Activated naive CD8-positive, alpha-beta T cell (primary cell): ENCODE data around the gene CDC42BPB.

Experiments used
- H3K27ac Mint-ChIP-seq: one replicate; pipeline ENCODE4 v1.8.0; 2021; ENCODE audit warnings: mixed read lengths
- H3K27me3 Mint-ChIP-seq: one replicate; pipeline ENCODE4 v1.8.0; 2021; ENCODE audit warnings: mixed read lengths
- H3K36me3 Mint-ChIP-seq: one replicate; pipeline ENCODE4 v1.8.0; 2021; ENCODE audit warnings: mixed read lengths
- H3K4me1 Mint-ChIP-seq: one replicate; pipeline ENCODE4 v1.8.0; 2021; ENCODE audit warnings: low read depth, mixed read lengths
- H3K4me3 Mint-ChIP-seq: one replicate; pipeline ENCODE4 v1.8.0; 2021; ENCODE audit warnings: mild to moderate bottlenecking, mixed read lengths
- H3K9me3 Mint-ChIP-seq: one replicate; pipeline ENCODE4 v1.8.0; 2021; ENCODE audit warnings: low read depth, mixed read lengths

Gene CDC42BPB

GRCh38 chr14:102991376-102991775 lies 66.0 kb downstream of the CDC42BPB start:
- H3K9me3 Mint-ChIP-seq, result peaks cover 8% of the 10 kb centered on the region
- H3K27ac Mint-ChIP-seq, result no peak overlapping the region
- no peaks in the 10 kb centered on the region for H3K27me3 Mint-ChIP-seq
- no peak overlapping the region for H3K4me3 Mint-ChIP-seq
- no peaks in the 10 kb centered on the region for H3K4me1 Mint-ChIP-seq
- H3K36me3 Mint-ChIP-seq, result peaks cover 21% of the 10 kb centered on the region

GRCh38 chr14:102988054-102988453 lies 69.3 kb downstream of the CDC42BPB start:
- peaks cover 27% of the 10 kb centered on the region for H3K36me3 Mint-ChIP-seq
- no peaks in the 10 kb centered on the region for H3K4me1 Mint-ChIP-seq
- no peak overlapping the region for H3K27ac Mint-ChIP-seq
- H3K4me3 Mint-ChIP-seq, result no peak overlapping the region
- H3K9me3 Mint-ChIP-seq, result peaks cover 8% of the 10 kb centered on the region
- no peaks in the 10 kb centered on the region for H3K27me3 Mint-ChIP-seq

GRCh38 chr14:102986810-102987579 lies 70.4 kb downstream of the CDC42BPB start:
- Mint-ChIP-seq H3K9me3 (peaks cover 8% of the 10 kb centered on the region), H3K4me1 (no peaks in the 10 kb centered on the region), H3K4me3 (no peak overlapping the region), H3K27ac (no peak overlapping the region), H3K27me3 (no peaks in the 10 kb centered on the region), H3K36me3 (peaks cover 27% of the 10 kb centered on the region)

GRCh38 chr14:102985665-102986064 lies 71.7 kb downstream of the CDC42BPB start:
- Mint-ChIP-seq H3K4me3 (no peak overlapping the region), H3K27ac (no peak overlapping the region), H3K4me1 (no peaks in the 10 kb centered on the region), H3K27me3 (no peaks in the 10 kb centered on the region), H3K36me3 (peaks cover 27% of the 10 kb centered on the region), H3K9me3 (peaks cover 8% of the 10 kb centered on the region)

GRCh38 chr14:102984336-102985102 lies 72.8 kb downstream of the CDC42BPB start:
- Mint-ChIP-seq H3K27me3 (no peaks in the 10 kb centered on the region), H3K4me3 (no peak overlapping the region), H3K4me1 (no peaks in the 10 kb centered on the region), H3K36me3 (peaks cover 21% of the 10 kb centered on the region), H3K27ac (no peak overlapping the region), H3K9me3 (peaks cover 8% of the 10 kb centered on the region)

- no peaks in the 10 kb centered on the region for H3K4me1 Mint-ChIP-seq
Measured at GRCh38 chr14:102983496-102983895, 73.9 kb downstream of the CDC42BPB start.

GRCh38 chr14:102982852-102983470 lies 74.4 kb downstream of the CDC42BPB start:
- Mint-ChIP-seq H3K9me3 (peaks cover 2% of the 10 kb centered on the region), H3K27me3 (no peaks in the 10 kb centered on the region), H3K4me3 (no peak overlapping the region), H3K27ac (no peak overlapping the region), H3K4me1 (no peaks in the 10 kb centered on the region), H3K36me3 (peaks cover 14% of the 10 kb centered on the region)

More at GRCh38 chr14:102983496-102983895, 73.9 kb downstream of the CDC42BPB start:
- H3K9me3 Mint-ChIP-seq, result peaks cover 7% of the 10 kb centered on the region
- H3K27me3 Mint-ChIP-seq, result no peaks in the 10 kb centered on the region
- H3K4me3 Mint-ChIP-seq, result no peak overlapping the region
- no peak overlapping the region for H3K27ac Mint-ChIP-seq
- peaks cover 18% of the 10 kb centered on the region for H3K36me3 Mint-ChIP-seq

GRCh38 chr14:102980409-102980810 lies 76.9 kb downstream of the CDC42BPB start:
- no peak overlapping the region for H3K27ac Mint-ChIP-seq
- no peaks in the 10 kb centered on the region for H3K4me1 Mint-ChIP-seq
- no peak overlapping the region for H3K4me3 Mint-ChIP-seq
- H3K36me3 Mint-ChIP-seq, result peaks cover 4% of the 10 kb centered on the region
- no peaks in the 10 kb centered on the region for H3K9me3 Mint-ChIP-seq
- H3K27me3 Mint-ChIP-seq, result no peaks in the 10 kb centered on the region

GRCh38 chr14:102979406-102979805 lies 77.9 kb downstream of the CDC42BPB start:
- H3K9me3 Mint-ChIP-seq, result no peaks in the 10 kb centered on the region
- no peak overlapping the region for H3K4me3 Mint-ChIP-seq
- H3K27me3 Mint-ChIP-seq, result no peaks in the 10 kb centered on the region
- no peaks in the 10 kb centered on the region for H3K4me1 Mint-ChIP-seq
- peaks cover 4% of the 10 kb centered on the region for H3K36me3 Mint-ChIP-seq
- H3K27ac Mint-ChIP-seq, result no peak overlapping the region

GRCh38 chr14:102977475-102977874 lies 79.9 kb downstream of the CDC42BPB start:
- H3K27ac Mint-ChIP-seq, result no peak overlapping the region
- H3K9me3 Mint-ChIP-seq, result no peaks in the 10 kb centered on the region
- H3K36me3 Mint-ChIP-seq, result peaks cover 2% of the 10 kb centered on the region
- no peaks in the 10 kb centered on the region for H3K27me3 Mint-ChIP-seq
- no peaks in the 10 kb centered on the region for H3K4me1 Mint-ChIP-seq
- H3K4me3 Mint-ChIP-seq, result no peak overlapping the region

GRCh38 chr14:102975662-102976061 lies 81.7 kb downstream of the CDC42BPB start:
- peaks cover 7% of the 10 kb centered on the region for H3K36me3 Mint-ChIP-seq
- no peaks in the 10 kb centered on the region for H3K4me1 Mint-ChIP-seq
- H3K27ac Mint-ChIP-seq, result no peak overlapping the region
- no peak overlapping the region for H3K4me3 Mint-ChIP-seq
- H3K27me3 Mint-ChIP-seq, result no peaks in the 10 kb centered on the region
- no peaks in the 10 kb centered on the region for H3K9me3 Mint-ChIP-seq

GRCh38 chr14:102973706-102974285 lies 83.6 kb downstream of the CDC42BPB start:
- Mint-ChIP-seq H3K27me3 (no peaks in the 10 kb centered on the region), H3K4me3 (no peak overlapping the region), H3K9me3 (no peaks in the 10 kb centered on the region), H3K4me1 (no peaks in the 10 kb centered on the region), H3K27ac (no peak overlapping the region), H3K36me3 (peaks cover 7% of the 10 kb centered on the region)

GRCh38 chr14:102971836-102972606 lies 85.3 kb downstream of the CDC42BPB start:
- H3K4me1 Mint-ChIP-seq, result no peaks in the 10 kb centered on the region
- no peak overlapping the region for H3K4me3 Mint-ChIP-seq
- no peaks in the 10 kb centered on the region for H3K27me3 Mint-ChIP-seq
- H3K36me3 Mint-ChIP-seq, result peaks cover 7% of the 10 kb centered on the region
- no peaks in the 10 kb centered on the region for H3K9me3 Mint-ChIP-seq
- no peak overlapping the region for H3K27ac Mint-ChIP-seq

- H3K36me3 Mint-ChIP-seq, result peaks cover 8% of the 10 kb centered on the region
Measured at GRCh38 chr14:102971314-102971713, 86.0 kb downstream of the CDC42BPB start.

More at GRCh38 chr14:102971314-102971713, 86.0 kb downstream of the CDC42BPB start:
- Mint-ChIP-seq H3K4me3 (no peak overlapping the region), H3K9me3 (no peaks in the 10 kb centered on the region), H3K27me3 (no peaks in the 10 kb centered on the region), H3K27ac (no peak overlapping the region), H3K4me1 (no peaks in the 10 kb centered on the region)
